HepG2 (cell line): ENCODE results near the gene WWTR1. TPM values are rescaled to one million over a fixed set of nuclear protein-coding genes. Genes with fewer than 3 reads are reported as not detected.

Experiments used
- ATAC-seq: fragments of 200-7000 bp; cut with Tn5 transposase; 3 replicates; pipeline ENCODE4 v1.9.1; 2020; ENCODE audit warnings: mild to moderate bottlenecking, moderate library complexity
- BruUV-seq: library from RNA; stranded (reverse); fragments of 400-500 nt; replicated peaks from 2 replicates; lab custom pipeline; 2021; lab: Mats Ljungman, UMichigan
- CTCF ChIA-PET: fragments of 300-600 bp; formaldehyde crosslinking; extraction: SDS; loops from one replicate; lab custom pipeline; 2021; ENCODE audit warnings: low total read pairs, inconsistent platforms, low intra/inter-chr PET ratio; lab: Yijun Ruan, JAX
- POLR2A ChIA-PET: fragments of 350-600 bp; sonication (Branson Sonifier 250); formaldehyde crosslinking; loops from one replicate; lab custom pipeline; 2020; ENCODE audit warnings: antibody characterized with exemption, inconsistent platforms; lab: Yijun Ruan, JAX
- DNase-seq: peaks from one replicate; pipeline ENCODE4 v3.0.0-alpha.2; 2015; ENCODE audit warnings: low spot score
- FAIRE-seq: peaks from 3 replicates; lab custom pipeline; 2011; peaks lifted over from hg19 to GRCh38; lab: Jason Lieb, UNC
- H2AFZ ChIP-seq: one replicate; pipeline ENCODE4 v1.6.1; 2011; ENCODE audit warnings: low read length, inconsistent platforms
- H3K27ac ChIP-seq: fragments of 300-600 bp; 3 replicates; pipeline ENCODE4 v1.8.0; 2011; ENCODE audit warnings: mixed run types, mild to moderate bottlenecking, mixed read lengths, low read length, inconsistent platforms; ENCODE audit not compliant: insufficient read depth; ENCODE audit errors: extremely low read length
- H3K27me3 ChIP-seq, 2 experiments: fragments of 200-600 bp in 1 of 2; 2 replicates in 1 of 2; 3 replicates in 1 of 2; pipeline versions ENCODE4 v1.6.0 to v1.8.0; 2011; ENCODE audit warnings: low read length in 2 of 2, mild to moderate bottlenecking in 2 of 2, moderate library complexity in 2 of 2, inconsistent platforms in 1 of 2; ENCODE audit not compliant: insufficient read depth in 2 of 2, control insufficient read depth in 1 of 2
- H3K36me3 ChIP-seq, 2 experiments: fragments of 200-600 bp in 1 of 2; replicated peaks in 1 of 2; 2 replicates in 1 of 2; 3 replicates in 1 of 2; pipeline versions ENCODE4 v1.5.1 to v1.8.0; 2011; ENCODE audit warnings: low read length in 2 of 2, inconsistent platforms in 1 of 2; ENCODE audit not compliant: insufficient read depth in 2 of 2, control insufficient read depth in 1 of 2
- H3K4me1 ChIP-seq: 2 replicates; pipeline ENCODE4 v1.5.1; 2012; ENCODE audit warnings: low read length, inconsistent platforms; ENCODE audit not compliant: insufficient read depth
- H3K4me2 ChIP-seq: 2 replicates; pipeline ENCODE4 v1.6.0; 2011; ENCODE audit warnings: low read depth, low read length, inconsistent platforms
- H3K4me3 ChIP-seq, 3 experiments: fragments of 200-600 bp in 1 of 3; sonication (generic), shearing (Covaris generic) in 1 of 3; replicated peaks in 1 of 3; 2 replicates each; pipeline ENCODE4 v1.5.1; 2011 to 2016; ENCODE audit warnings: low read length in 3 of 3, inconsistent platforms in 2 of 3, low read depth in 2 of 3, mild to moderate bottlenecking in 2 of 3, control low read depth in 1 of 3, mixed read lengths in 1 of 3; ENCODE audit not compliant: insufficient read depth in 1 of 3
- H3K79me2 ChIP-seq: one replicate; pipeline ENCODE4 v1.6.1; 2011; ENCODE audit warnings: low read length, inconsistent platforms; ENCODE audit not compliant: insufficient read depth
- H3K9ac ChIP-seq: 2 replicates; pipeline ENCODE4 v1.6.0; 2011; ENCODE audit warnings: mild to moderate bottlenecking, low read depth, low read length, inconsistent platforms; ENCODE audit not compliant: insufficient read depth
- H3K9me3 ChIP-seq: 2 replicates; pipeline ENCODE4 v1.5.1; 2012; ENCODE audit warnings: mild to moderate bottlenecking, low read length
- H4K20me1 ChIP-seq: 2 replicates; pipeline ENCODE4 v1.6.0; 2011; ENCODE audit warnings: inconsistent platforms, mild to moderate bottlenecking, low read length, moderate library complexity; ENCODE audit not compliant: insufficient read depth
- HIC2 ChIP-seq: sonication (generic); formaldehyde crosslinking; IDR thresholded peaks from 2 replicates; pipeline ENCODE4 v1.9.0; 2022; ENCODE audit warnings: low read depth, missing genetic modification reagents
- IKZF4 ChIP-seq: sonication (generic); formaldehyde crosslinking; IDR thresholded peaks from 2 replicates; pipeline ENCODE4 v1.5.1; 2020; ENCODE audit warnings: borderline replicate concordance, mild to moderate bottlenecking, low read depth, missing genetic modification reagents; ENCODE audit errors: not compliant biosample characterization
- MEIS2 ChIP-seq: sonication (generic); formaldehyde crosslinking; IDR thresholded peaks from 2 replicates; pipeline ENCODE4 v1.9.0; 2021; ENCODE audit warnings: mild to moderate bottlenecking, missing genetic modification reagents
- MLXIP ChIP-seq: sonication (generic); formaldehyde crosslinking; IDR thresholded peaks from 2 replicates; pipeline ENCODE4 v1.9.0; 2021; ENCODE audit warnings: missing genetic modification reagents, borderline replicate concordance
- SCMH1 ChIP-seq: sonication (generic); formaldehyde crosslinking; IDR thresholded peaks from 2 replicates; pipeline ENCODE4 v1.9.0; 2021; ENCODE audit warnings: missing genetic modification reagents, mild to moderate bottlenecking, borderline replicate concordance
- SNAI1 ChIP-seq: sonication (generic); formaldehyde crosslinking; IDR thresholded peaks from 2 replicates; pipeline ENCODE4 v1.5.0; 2020; ENCODE audit warnings: mild to moderate bottlenecking, missing genetic modification reagents, borderline replicate concordance
- USF2 ChIP-seq, 2 experiments: sonication (generic) in 1 of 2; formaldehyde crosslinking in 1 of 2; IDR thresholded peaks; 2 replicates each; pipeline versions ENCODE4 v1.5.1 to v1.6.1; 2011 to 2020; ENCODE audit warnings: borderline replicate concordance in 1 of 2, low read depth in 1 of 2, low read length in 1 of 2, mild to moderate bottlenecking in 1 of 2, missing genetic modification reagents in 1 of 2, moderate library complexity in 1 of 2
- ZBTB10 ChIP-seq: sonication (generic); formaldehyde crosslinking; IDR thresholded peaks from 2 replicates; pipeline ENCODE4 v1.4.0; 2020; ENCODE audit warnings: missing genetic modification reagents, borderline replicate concordance
- ZFX ChIP-seq: sonication (generic); formaldehyde crosslinking; IDR thresholded peaks from 2 replicates; pipeline ENCODE4 v1.4.0; 2020; ENCODE audit warnings: mild to moderate bottlenecking, low read depth, missing genetic modification reagents, moderate library complexity
- ZNF441 ChIP-seq: sonication (generic); formaldehyde crosslinking; IDR thresholded peaks from 2 replicates; pipeline ENCODE4 v1.7.0; 2021; ENCODE audit warnings: missing genetic modification reagents, borderline replicate concordance
- ZNF468 ChIP-seq: sonication (generic); formaldehyde crosslinking; IDR thresholded peaks from 2 replicates; pipeline ENCODE4 v1.8.0; 2022; ENCODE audit warnings: mild to moderate bottlenecking, moderate library complexity, missing genetic modification reagents
- ZNF552 ChIP-seq: sonication (generic); formaldehyde crosslinking; IDR thresholded peaks from 2 replicates; pipeline ENCODE4 v1.9.0; 2022; ENCODE audit warnings: missing genetic modification reagents, mild to moderate bottlenecking, borderline replicate concordance
- WGBS: methylation state at CpG from one replicate; pipeline ENCODE4 v1.1.6; 2017; ENCODE audit warnings: low lambda C conversion rate; 5-methylcytosine and 5-hydroxymethylcytosine counted together
- in situ Hi-C: cut with HindIII; loops from 2 replicates; pipeline ENCODE4 v1.10.0; 2017; ENCODE audit warnings: low pct_unique_long_range_greater_than_20kb; ENCODE audit not compliant: extremely low pct_ligation_motif_present
- intact Hi-C: fragments of 100-400 bp; cut with micrococcal nuclease; formaldehyde crosslinking; loops from one replicate; pipeline ENCODE4 v1.10.0; 2022; ENCODE audit not compliant: unreplicated experiment
- polyA plus RNA-seq, 8 experiments: library from polyadenylated mRNA; depleted of rRNA in 3 of 8; stranded (reverse) in 7 of 8; unstranded in 1 of 8; fragments of >200 nt; fragmentation: Illumina TruSeq in 4 of 8; extraction: Trizol in 4 of 8; gene quantifications; 2 replicates each; pipeline versions ENCODE4 v1.2.1 to v1.2.3, GENCODE V29; 2011 to 2016; ENCODE audit warnings: low read depth in 4 of 8, missing spikeins in 1 of 8, mixed read lengths in 1 of 8; ENCODE audit not compliant: insufficient read depth in 1 of 8
- total RNA-seq, 5 experiments: library from RNA; depleted of rRNA; stranded (reverse); fragments of >200 nt; fragmentation: Illumina TruSeq; extraction: Trizol; gene quantifications; 2 replicates each; pipeline ENCODE4 v1.2.3, GENCODE V29; 2016; ENCODE audit warnings: low read depth in 1 of 5

WWTR1 gene
- total and polyA plus RNA-seq, 2 of the 13 experiments (the other 11 are each of a cell fraction or from before 2014, with no cell fraction given): 19.7 to 139 TPM

- Histone ChIP-seq H3K4me3 (no peak overlapping the region), H3K79me2 (peaks cover 92% of the 10 kb centered on the region), H2AFZ (no peak overlapping the region), H3K27ac (no peak overlapping the region), H3K9me3 (no peaks in the 10 kb centered on the region), H3K4me1 (peaks cover 3% of the 10 kb centered on the region; the same call in 1 of the 2 replicates), H3K36me3 (peaks cover 6 to 27% of the 10 kb centered on the region in 2 experiments; a peak in 4 of 5 replicates), H3K27me3 (no peaks in the 10 kb centered on the region), H3K4me2 (no peak overlapping the region), H3K9ac (no peak overlapping the region), H4K20me1 (peaks cover 18% of the 10 kb centered on the region; the same call in 1 of the 2 replicates)
- ChIA-PET CTCF (no interaction called here), POLR2A (no interaction called here)
- intact Hi-C loops (no loop called here), in situ Hi-C loops (no loop called here)
- ATAC-seq: no peak
- no peak for FAIRE-seq
- no peak for DNase-seq
- WGBS: 96% methylated on average over 4 of the region's 4 CpGs
- no TSS peak for BruUV-seq
- TF ChIP-seq ZBTB10 (CRISPR knock-in tag): no peak
- TF ChIP-seq ZFX (CRISPR knock-in tag): no peak
- no peak for TF ChIP-seq ZNF468 (CRISPR knock-in tag)
- TF ChIP-seq SCMH1 (CRISPR knock-in tag): no peak
- TF ChIP-seq IKZF4 (CRISPR knock-in tag): no peak
- TF ChIP-seq SNAI1 (CRISPR knock-in tag): no peak
- TF ChIP-seq ZNF441 (CRISPR knock-in tag): no peak
- no peak for TF ChIP-seq MLXIP
- TF ChIP-seq MEIS2: no peak
- TF ChIP-seq HIC2 (CRISPR knock-in tag): no peak
- no peak for TF ChIP-seq ZNF552 (CRISPR knock-in tag)
- TF ChIP-seq USF2 (IDR thresholded peaks at IDR 0.05; ENCODE audit: low read depth, low read length): no peak
- no peak for TF ChIP-seq USF2 (CRISPR knock-in tag; IDR thresholded peaks at IDR 0.05; ENCODE audit: borderline replicate concordance)
These were observed 67.0 kb downstream of the WWTR1 start for GRCh38 chr3:149590691-149591441.
